ENCODE measurements around the gene MXD1.
"Not testable (repeated sequence)": the region's sequence is repeated elsewhere in the genome, so short reads cannot be mapped to it uniquely, and the experiment has no call there.

The MXD1 gene

GRCh38 chr2:69914950-69915945 is at the start of gene MXD1:
Gene MXD1, plus strand, starts transcription at chr2:69915109. Its CDS starts 222 bp downstream, at chr2:69915331.
- DNase-seq, result peak; percentile 1

- DNase-seq, result no peak
These were observed 26.5 kb upstream of the MXD1 start for GRCh38 chr2:69888451-69888850.

GRCh38 chr2:69889302-69889701 is 25.6 kb upstream of the MXD1 start:
- DNase-seq, result no peak

- no peak for DNase-seq
These were observed 24.0 kb upstream of the MXD1 start for GRCh38 chr2:69890881-69891280.

GRCh38 chr2:69892838-69893424 is 22.0 kb upstream of the MXD1 start:
- not testable (repeated sequence) for DNase-seq

- peak; percentile 47 for DNase-seq
These were observed 21.0 kb upstream of the MXD1 start, which contains the start of gene SNRNP27 for GRCh38 chr2:69893684-69894551. Gene SNRNP27, plus strand, starts transcription at chr2:69893956. Its CDS starts 29 bp downstream, at chr2:69893985.

GRCh38 chr2:69894737-69895136 is 20.2 kb upstream of the MXD1 start:
- not testable (repeated sequence) for DNase-seq

GRCh38 chr2:69902213-69902922 is 12.5 kb upstream of the MXD1 start:
- no peak for DNase-seq

- DNase-seq, result no peak
These were observed 7.7 kb upstream of the MXD1 start for GRCh38 chr2:69907216-69907615.

- peak; percentile 40 for DNase-seq
These were observed 2.8 kb upstream of the MXD1 start for GRCh38 chr2:69911985-69912563.

- DNase-seq, result peak; percentile 99
These were observed 552 bp upstream of the MXD1 start for GRCh38 chr2:69914164-69914949.

GRCh38 chr2:69916106-69916505 is 1.2 kb downstream of the MXD1 start:
- DNase-seq, result no peak

- DNase-seq, result no peak
These were observed 2.9 kb downstream of the MXD1 start for GRCh38 chr2:69917852-69918251.

- no peak for DNase-seq
These were observed 3.5 kb downstream of the MXD1 start for GRCh38 chr2:69918401-69918800.

- no peak for DNase-seq
These were observed 8.2 kb downstream of the MXD1 start for GRCh38 chr2:69923116-69923515.

GRCh38 chr2:69926849-69927515 is 12.1 kb downstream of the MXD1 start:
- DNase-seq, result no peak

GRCh38 chr2:69931832-69932595 is 17.1 kb downstream of the MXD1 start:
- DNase-seq, result no peak

GRCh38 chr2:69932596-69932922 is 17.6 kb downstream of the MXD1 start:
- DNase-seq, result no peak

- DNase-seq, result no peak
These were observed 18.4 kb downstream of the MXD1 start for GRCh38 chr2:69933254-69933828.
